ENCODE measurements around the gene ACOT11. TPM values are rescaled to one million over a fixed set of nuclear protein-coding genes. Genes with fewer than 3 reads are reported as not detected.

Gene ACOT11
- total and polyA plus RNA-seq, 2 of the 13 experiments (the other 11 are each of a cell fraction or from before 2014, with no cell fraction given) = 2.6 to 3.3 TPM

GRCh38 chr1:54575161-54575560, 27.1 kb downstream of the ACOT11 start (continued):
- TF ChIP-seq CTCF (CRISPR knock-in tag; IDR thresholded peaks at IDR 0.05) (peak; percentile 18; the same call in 1 of the 2 replicates), SIX1 (CRISPR knock-in tag; IDR thresholded peaks at IDR 0.05; ENCODE audit: borderline replicate concordance) (peak; percentile 82), LCORL (IDR thresholded peaks at IDR 0.05) (no peak), LCORL (CRISPR knock-in tag; IDR thresholded peaks at IDR 0.05) (0 out of 2 replicates have a peak, but pooled peaks have one; percentile 38), ZNF577 (CRISPR knock-in tag; IDR thresholded peaks at IDR 0.05; ENCODE audit: borderline replicate concordance, low read depth) (no peak), SIX4 (CRISPR knock-in tag; IDR thresholded peaks at IDR 0.05) (peak; percentile 93), RXRA (CRISPR knock-in tag; IDR thresholded peaks at IDR 0.05) (0 out of 2 replicates have a peak, but pooled peaks have one; percentile 45), RXRB (CRISPR knock-in tag; IDR thresholded peaks at IDR 0.05; ENCODE audit: borderline replicate concordance) (0 out of 2 replicates have a peak, but pooled peaks have one; percentile 13), EP300 (IDR thresholded peaks at IDR 0.05; ENCODE audit: low read depth in 2 of 2, low read length in 2 of 2) (peak in 1 of 2 experiments; percentile 33; a peak in 1 of 4 replicates), EP300 (CRISPR knock-in tag; IDR thresholded peaks at IDR 0.05; ENCODE audit: borderline replicate concordance) (no peak)
- TF ChIP-seq, protein P1, sequence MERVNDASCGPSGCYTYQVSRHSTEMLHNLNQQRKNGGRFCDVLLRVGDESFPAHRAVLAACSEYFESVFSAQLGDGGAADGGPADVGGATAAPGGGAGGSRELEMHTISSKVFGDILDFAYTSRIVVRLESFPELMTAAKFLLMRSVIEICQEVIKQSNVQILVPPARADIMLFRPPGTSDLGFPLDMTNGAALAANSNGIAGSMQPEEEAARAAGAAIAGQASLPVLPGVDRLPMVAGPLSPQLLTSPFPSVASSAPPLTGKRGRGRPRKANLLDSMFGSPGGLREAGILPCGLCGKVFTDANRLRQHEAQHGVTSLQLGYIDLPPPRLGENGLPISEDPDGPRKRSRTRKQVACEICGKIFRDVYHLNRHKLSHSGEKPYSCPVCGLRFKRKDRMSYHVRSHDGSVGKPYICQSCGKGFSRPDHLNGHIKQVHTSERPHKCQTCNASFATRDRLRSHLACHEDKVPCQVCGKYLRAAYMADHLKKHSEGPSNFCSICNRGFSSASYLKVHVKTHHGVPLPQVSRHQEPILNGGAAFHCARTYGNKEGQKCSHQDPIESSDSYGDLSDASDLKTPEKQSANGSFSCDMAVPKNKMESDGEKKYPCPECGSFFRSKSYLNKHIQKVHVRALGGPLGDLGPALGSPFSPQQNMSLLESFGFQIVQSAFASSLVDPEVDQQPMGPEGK (CRISPR knock-in tag; IDR thresholded peaks at IDR 0.05) = peak; percentile 36; the same call in 1 of the 2 replicates
- TF ChIP-seq, protein P2, sequence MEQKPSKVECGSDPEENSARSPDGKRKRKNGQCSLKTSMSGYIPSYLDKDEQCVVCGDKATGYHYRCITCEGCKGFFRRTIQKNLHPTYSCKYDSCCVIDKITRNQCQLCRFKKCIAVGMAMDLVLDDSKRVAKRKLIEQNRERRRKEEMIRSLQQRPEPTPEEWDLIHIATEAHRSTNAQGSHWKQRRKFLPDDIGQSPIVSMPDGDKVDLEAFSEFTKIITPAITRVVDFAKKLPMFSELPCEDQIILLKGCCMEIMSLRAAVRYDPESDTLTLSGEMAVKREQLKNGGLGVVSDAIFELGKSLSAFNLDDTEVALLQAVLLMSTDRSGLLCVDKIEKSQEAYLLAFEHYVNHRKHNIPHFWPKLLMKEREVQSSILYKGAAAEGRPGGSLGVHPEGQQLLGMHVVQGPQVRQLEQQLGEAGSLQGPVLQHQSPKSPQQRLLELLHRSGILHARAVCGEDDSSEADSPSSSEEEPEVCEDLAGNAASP (CRISPR knock-in tag; IDR thresholded peaks at IDR 0.05; ENCODE audit: borderline replicate concordance) = peak; percentile 26; the same call in 1 of the 2 replicates

All from HepG2 (cell line).